Peyer's patch (tissue), 4 donors: ENCODE measurements around the gene TMEM72.

Experiments
- POLR2A ChIP-seq, 2 donors: fragments of 450-650 bp; IDR thresholded peaks; one replicate each; pipeline ENCODE4 v1.5.1; 2017; ENCODE audit warnings: antibody characterized with exemption in 2 of 2, mild to moderate bottlenecking in 2 of 2, moderate library complexity in 2 of 2
- TF ChIP-seq, protein P1 (sequence below), 6 experiments: fragments of 450-650 bp in 4 of 6; fragments of 200-600 bp in 2 of 6; sonication (generic) in 1 of 6; IDR thresholded peaks; one replicate each; pipeline ENCODE4 v1.5.1; 2017 to 2019; ENCODE audit warnings: antibody characterized with exemption in 6 of 6, mild to moderate bottlenecking in 3 of 6, moderate library complexity in 1 of 6

DNA sequence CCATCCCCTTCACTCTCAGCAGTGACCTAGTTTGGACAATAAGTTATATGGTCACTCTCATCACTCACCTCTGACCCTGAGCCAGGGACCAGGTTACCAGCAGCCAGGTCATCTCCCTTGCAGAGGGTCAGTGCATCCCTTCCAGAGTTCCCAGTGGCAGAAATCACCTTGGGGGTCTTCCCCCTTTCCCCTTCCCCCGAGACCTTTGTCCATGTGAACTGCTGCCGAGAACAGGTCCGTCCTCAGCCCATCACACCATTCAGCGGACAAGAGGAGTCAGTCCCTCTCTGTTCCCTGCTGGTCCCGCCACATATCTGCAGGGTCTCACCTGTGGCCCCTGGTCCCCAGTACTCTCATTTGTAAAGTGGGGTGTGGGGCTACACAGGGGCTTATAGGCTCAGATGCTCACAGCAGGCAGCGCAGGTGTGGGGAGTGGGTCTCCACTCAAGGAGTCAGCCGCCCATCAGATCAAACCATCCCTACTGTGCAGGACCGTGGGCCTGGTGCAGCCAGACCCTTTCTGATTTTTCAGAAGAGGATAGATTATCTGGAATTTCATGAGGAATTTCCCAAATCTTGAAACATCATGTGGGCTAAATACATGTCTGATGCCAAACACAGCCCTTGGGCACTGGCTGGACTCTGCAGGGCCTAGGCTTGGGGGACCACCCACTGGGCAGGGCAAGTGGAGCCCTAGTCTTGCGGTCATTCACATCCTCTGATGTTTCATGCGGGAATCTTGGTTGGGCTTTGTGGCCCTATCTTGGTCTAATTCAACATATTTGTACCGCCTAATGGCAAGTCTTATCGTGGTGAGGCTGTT lies 61.0 kb downstream of the TMEM72 start:
- TF ChIP-seq POLR2A (IDR thresholded peaks at IDR 0.05), result no peak
- TF ChIP-seq, protein P1, sequence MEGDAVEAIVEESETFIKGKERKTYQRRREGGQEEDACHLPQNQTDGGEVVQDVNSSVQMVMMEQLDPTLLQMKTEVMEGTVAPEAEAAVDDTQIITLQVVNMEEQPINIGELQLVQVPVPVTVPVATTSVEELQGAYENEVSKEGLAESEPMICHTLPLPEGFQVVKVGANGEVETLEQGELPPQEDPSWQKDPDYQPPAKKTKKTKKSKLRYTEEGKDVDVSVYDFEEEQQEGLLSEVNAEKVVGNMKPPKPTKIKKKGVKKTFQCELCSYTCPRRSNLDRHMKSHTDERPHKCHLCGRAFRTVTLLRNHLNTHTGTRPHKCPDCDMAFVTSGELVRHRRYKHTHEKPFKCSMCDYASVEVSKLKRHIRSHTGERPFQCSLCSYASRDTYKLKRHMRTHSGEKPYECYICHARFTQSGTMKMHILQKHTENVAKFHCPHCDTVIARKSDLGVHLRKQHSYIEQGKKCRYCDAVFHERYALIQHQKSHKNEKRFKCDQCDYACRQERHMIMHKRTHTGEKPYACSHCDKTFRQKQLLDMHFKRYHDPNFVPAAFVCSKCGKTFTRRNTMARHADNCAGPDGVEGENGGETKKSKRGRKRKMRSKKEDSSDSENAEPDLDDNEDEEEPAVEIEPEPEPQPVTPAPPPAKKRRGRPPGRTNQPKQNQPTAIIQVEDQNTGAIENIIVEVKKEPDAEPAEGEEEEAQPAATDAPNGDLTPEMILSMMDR (IDR thresholded peaks at IDR 0.05), result no peak
